COLO668 (cell line): Measurements from ENCODE around the gene ZNF627.
"Not testable (repeated sequence)": the region's sequence is repeated elsewhere in the genome, so short reads cannot be mapped to it uniquely, and the experiment has no call there.

Source experiments
- DNase-seq: peaks from one replicate; lab custom pipeline; 2025; ENCODE audit not compliant: unreplicated experiment; lab: John Stamatoyannopoulos, UW

The ZNF627 gene

GRCh38 chr19:11620553-11620952, 23.3 kb downstream of the ZNF627 start:
- DNase-seq, result no peak

GRCh38 chr19:11622401-11622800, 25.1 kb downstream of the ZNF627 start:
- DNase-seq, result not testable (repeated sequence)

DNA sequence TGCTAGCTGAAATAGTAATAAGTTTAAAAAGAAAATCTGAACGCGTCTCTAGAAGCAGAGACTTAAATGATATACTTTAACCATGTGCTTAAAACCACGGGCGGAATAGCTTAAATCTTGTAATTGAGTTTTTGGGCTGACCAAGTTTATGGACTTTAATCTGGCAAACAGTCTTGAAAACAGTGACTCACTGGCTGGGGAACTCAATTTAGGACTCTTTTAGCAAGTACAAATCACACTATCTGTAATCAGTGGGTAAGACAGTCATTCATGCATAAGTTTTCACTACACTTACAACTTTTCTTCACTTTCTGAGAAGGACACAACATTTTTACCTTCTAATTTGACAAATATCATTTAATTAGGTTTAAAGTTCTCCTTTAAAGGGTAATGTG, 26.8 kb downstream of the ZNF627 start:
- no peak for DNase-seq

- DNase-seq, result no peak
These were observed 29.0 kb downstream of the ZNF627 start for GRCh38 chr19:11626252-11626651.

DNA sequence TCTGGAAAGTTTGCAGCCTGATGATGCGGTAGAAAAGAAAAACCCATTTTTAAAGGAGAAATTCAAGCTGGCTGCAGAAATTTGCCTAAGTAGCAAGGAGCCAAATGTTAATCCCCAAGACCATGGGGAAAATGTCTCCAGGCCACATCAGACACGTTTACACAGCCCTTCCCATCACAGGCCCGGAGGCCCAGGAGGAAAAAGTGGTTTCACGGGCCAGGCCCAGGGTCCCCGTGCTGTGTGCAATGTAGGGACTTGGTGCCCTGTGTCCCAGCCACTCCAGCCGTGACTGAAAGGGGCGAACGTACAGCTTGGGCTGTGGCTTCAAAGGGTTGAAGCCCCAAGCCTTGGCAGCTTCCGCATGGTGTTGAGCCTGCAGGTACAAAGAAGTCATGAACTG, 35.9 kb downstream of the ZNF627 start:
- DNase-seq, result no peak

GRCh38 chr19:11634018-11634662, 36.9 kb downstream of the ZNF627 start:
- DNase-seq, result not testable (repeated sequence)

GRCh38 chr19:11639245-11639601, 41.9 kb downstream of the ZNF627 start:
- no peak for DNase-seq

DNA sequence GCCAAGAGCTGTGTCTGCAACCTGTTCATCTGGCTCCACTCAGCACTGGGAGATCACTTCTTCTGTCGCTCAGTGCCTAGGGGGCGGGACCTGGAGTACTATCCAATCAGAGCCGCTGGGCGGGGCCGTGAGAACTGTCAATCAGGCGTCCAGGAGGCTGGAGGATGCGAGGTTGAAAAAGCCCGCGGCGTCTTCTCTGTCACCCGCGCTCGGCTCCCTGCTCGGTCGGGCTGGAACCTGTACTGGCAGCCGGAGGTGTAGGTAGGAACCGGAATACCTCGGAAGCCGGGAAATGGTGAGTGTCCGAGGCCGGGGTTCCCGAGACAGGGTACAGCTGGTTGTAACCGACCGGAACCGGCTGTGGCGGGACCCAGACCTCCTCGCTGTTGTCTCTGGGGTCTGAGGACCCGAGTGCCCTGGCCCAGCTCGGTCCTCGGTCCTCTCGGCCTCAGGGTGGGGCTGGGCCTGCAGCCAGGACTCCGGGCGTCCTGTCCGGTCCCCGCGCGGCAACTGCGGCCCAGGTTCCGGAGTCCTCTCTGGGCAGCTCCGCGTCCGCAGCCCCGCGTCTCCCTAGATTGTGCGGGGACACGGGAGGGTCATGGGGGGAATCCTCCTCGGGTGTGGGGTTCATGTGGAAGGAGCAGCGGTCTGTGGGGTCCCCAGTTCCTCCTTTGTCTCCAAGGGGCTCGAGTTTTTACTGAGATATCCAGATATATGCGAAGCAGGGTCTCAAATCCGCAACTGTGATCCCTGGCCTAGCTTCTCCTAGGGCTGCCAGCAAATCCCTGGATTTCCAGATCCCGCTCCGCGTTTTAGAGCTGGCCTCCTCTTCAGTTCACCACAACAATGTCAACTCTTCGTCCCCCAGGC, 42.6 kb downstream of the ZNF627 start:
- peak; percentile 98 for DNase-seq

DNA sequence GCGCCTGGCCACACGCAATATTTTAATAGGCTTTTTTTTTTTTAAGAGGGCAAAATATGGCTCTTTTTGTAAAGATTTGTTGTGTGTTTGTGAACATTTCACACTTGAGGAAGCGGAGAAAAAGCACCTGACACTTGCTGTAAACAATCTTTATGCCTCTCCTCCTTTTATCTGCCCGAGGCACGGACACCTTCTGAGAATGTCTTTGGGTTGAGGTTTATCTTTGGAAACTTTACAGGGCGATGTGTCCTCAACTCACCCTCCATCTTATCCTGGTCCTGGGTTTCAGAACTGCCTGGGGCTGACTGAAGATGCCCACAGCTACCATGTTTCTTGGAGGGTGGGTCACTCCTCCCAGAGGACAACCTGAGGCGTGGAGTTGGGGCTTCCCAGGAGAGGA, 44.0 kb downstream of the ZNF627 start:
- no peak for DNase-seq

DNA sequence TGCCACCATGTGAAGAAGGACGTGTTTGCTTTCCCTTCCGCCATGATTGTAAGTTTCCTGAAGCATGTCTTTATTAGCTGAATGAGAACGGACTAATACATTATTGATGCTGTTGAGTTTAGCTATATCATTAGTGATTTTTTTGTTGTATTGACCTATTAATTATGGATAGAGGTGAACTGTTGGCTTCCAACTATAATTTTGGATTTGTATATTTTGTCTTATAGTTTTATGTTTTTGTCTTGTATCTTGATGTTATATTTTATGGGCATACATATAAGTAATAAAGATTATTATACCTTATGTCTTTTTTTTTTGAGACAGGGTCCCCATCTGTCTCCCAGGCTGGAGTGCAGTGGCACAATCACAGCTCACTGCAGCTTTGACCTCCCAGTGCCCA, 45.6 kb downstream of the ZNF627 start:
- DNase-seq, result no peak

DNA sequence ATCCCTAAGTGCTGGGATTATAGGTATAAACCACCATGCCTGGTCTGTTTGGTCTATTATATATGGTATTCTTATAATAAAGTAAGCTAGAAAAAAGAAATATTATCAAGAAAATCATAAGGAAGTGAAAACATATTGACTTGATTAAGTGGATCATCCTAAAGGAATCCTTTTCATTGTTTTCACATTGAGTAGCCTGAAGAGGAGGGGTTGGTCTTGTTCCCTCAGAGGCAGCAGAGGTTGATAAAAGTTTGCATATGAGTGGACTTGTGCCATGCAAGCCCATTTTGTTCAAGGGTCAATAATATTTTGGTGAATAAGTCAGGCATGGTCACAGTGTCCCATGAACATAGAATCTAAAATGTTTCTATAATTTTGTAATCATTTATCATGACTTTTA, 52.7 kb downstream of the ZNF627 start:
- DNase-seq, result no peak

- DNase-seq, result no peak
These were observed 53.8 kb downstream of the ZNF627 start for GRCh38 chr19:11651062-11651461.

GRCh38 chr19:11652056-11652455, 54.8 kb downstream of the ZNF627 start:
- DNase-seq, result no peak

DNA sequence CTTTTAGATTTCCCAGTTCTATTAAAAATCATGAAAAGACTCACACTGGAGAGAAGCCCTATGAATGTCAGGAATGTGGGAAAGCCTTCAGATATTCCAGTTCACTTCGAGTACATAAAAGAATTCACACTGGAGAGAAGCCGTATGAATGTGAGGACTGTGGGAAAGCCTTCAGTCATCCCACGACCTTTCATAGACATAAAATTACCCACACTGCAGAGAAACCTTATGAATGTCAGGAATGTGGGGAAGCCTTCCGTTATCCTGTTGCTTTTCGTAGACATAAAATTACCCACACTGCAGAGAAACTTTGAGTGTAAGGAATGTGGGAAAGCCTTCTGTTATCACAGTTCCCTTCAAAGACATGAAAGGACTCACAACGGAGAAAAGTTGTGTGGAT, 55.2 kb downstream of the ZNF627 start:
- no peak for DNase-seq

DNA sequence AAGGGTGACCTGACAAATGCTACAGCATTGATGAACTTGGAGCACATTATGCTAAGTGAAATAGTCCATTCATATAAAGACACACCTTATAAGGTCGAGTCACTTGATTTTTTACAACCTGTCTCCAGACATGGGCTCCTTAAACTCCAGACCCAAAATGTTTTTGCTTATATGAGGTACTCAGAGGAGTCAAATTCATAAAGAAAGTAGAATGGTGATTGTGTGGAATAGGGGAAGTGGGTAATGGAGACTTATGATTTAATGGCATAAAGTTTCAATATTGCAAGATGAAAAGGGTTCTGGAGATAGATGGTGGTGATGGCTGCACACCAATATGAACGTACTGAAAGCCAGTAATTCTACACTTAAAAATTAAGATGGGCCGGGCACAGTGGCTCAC, 59.3 kb downstream of the ZNF627 start:
- DNase-seq, result no peak

DNA sequence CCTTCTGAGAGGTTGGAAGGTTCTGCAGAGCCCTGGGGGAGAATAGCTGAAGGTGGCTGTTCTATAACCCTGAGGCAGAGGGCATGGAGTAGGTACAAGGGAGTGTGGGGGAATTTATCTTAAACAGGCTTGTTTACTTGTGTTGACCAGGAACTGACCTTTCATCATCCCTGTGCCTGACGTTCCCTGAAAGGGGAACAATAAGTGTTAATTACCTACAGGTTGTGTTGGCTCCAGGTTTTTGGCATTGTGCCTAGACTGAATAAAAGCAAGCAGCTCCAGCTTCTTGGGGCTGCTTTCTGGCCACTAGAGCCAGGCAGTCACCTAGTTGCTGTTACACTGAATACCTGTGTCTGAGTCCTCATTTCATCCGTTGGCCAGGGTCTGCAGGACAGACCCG, 60.0 kb downstream of the ZNF627 start:
- DNase-seq, result peak; percentile 61

GRCh38 chr19:11658970-11659369, 61.7 kb downstream of the ZNF627 start:
- no peak for DNase-seq

DNA sequence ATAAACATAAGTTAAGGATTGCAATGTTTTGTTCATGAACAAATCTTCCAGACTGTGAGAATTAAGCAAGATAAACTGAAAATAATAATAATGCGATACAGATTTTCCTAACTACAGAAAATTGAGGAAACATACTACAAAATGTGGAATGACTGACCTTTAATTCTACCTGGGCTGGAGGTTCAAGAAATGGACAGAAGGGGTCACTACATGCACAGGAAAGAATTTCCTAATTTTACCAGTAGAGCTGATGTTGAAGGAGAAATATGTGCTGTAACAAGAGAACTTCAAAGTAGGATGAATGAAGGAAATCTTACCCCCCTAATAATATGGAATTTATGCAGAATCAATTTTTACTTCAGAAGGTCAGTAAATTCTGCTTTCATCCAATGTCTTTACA, 62.3 kb downstream of the ZNF627 start:
- no peak for DNase-seq

- no peak for DNase-seq
These were observed 65.0 kb downstream of the ZNF627 start for GRCh38 chr19:11662278-11662677.

GRCh38 chr19:11663181-11663591, 65.9 kb downstream of the ZNF627 start:
- DNase-seq, result no peak
